ENCODE results near the gene NAGA.
A peak's percentile ranks its signal among the peaks of the same experiment; 100 is the strongest.

The NAGA gene

GRCh38 chr22:42080287-42080686 lies 9.7 kb upstream of the NAGA start:
- Histone ChIP-seq H4K20me1 (ENCODE audit: insufficient read depth) (no peaks in the 10 kb centered on the region), H3K9ac (peak overlapping the region; percentile 98), H3K27me3 (ENCODE audit: insufficient read depth, low read depth) (no peaks in the 10 kb centered on the region), H3K36me3 (ENCODE audit: insufficient read depth) (no peaks in the 10 kb centered on the region; the same call in 1 of the 2 replicates), H3K79me2 (ENCODE audit: insufficient read depth, low read depth) (peaks cover 11% of the 10 kb centered on the region; the same call in 1 of the 2 replicates), H3K4me1 (ENCODE audit: low read depth, poor library complexity, severe bottlenecking) (no peaks in the 10 kb centered on the region), H3K4me3 (IDR thresholded peaks at IDR 0.05; ENCODE audit: insufficient read depth, low read depth, low read length) (no peak overlapping the region), H2AFZ (ENCODE audit: low read depth) (peak overlapping the region; percentile 96), H3K27ac (peak overlapping the region; percentile 94), H3K4me2 (peak overlapping the region; percentile 79)
- TF ChIP-seq CTCF (conservative IDR thresholded peaks at IDR 0.05; ENCODE audit: low read depth, low read length): no peak

GRCh38 chr22:42079319-42080251 lies 9.0 kb upstream of the NAGA start, which contains the start of gene SMDT1:
SMDT1 (plus strand) TSS chr22:42079700; CDS start chr22:42079769, 69 bp downstream.
- Histone ChIP-seq H3K4me2 (peak within 1 kb of the TSS; percentile 79), H3K79me2 (ENCODE audit: insufficient read depth, low read depth) (peaks cover 11% of the 10 kb centered on the region; the same call in 1 of the 2 replicates), H3K9ac (peak within 1 kb of the TSS; percentile 98), H3K4me3 (IDR thresholded peaks at IDR 0.05; ENCODE audit: insufficient read depth, low read depth, low read length) (no peak within 1 kb of the TSS), H3K4me1 (ENCODE audit: low read depth, poor library complexity, severe bottlenecking) (no peaks in the 10 kb centered on the region), H3K27ac (peak within 1 kb of the TSS; percentile 94), H3K27me3 (ENCODE audit: insufficient read depth, low read depth) (no peaks in the 10 kb centered on the region), H4K20me1 (ENCODE audit: insufficient read depth) (no peaks in the 10 kb centered on the region), H2AFZ (ENCODE audit: low read depth) (peak within 1 kb of the TSS; percentile 96), H3K36me3 (ENCODE audit: insufficient read depth) (no peaks in the 10 kb centered on the region; the same call in 1 of the 2 replicates)
- no peak for TF ChIP-seq CTCF (conservative IDR thresholded peaks at IDR 0.05; ENCODE audit: low read depth, low read length)

GRCh38 chr22:42078469-42079318 lies 8.1 kb upstream of the NAGA start:
- H3K27ac ChIP-seq: peak overlapping the region; percentile 94
- TF ChIP-seq CTCF (conservative IDR thresholded peaks at IDR 0.05; ENCODE audit: low read depth, low read length): no peak

GRCh38 chr22:42077486-42078125 lies 7.0 kb upstream of the NAGA start:
- no peaks in the 10 kb centered on the region for H3K27me3 ChIP-seq (ENCODE audit: insufficient read depth, low read depth)
- TF ChIP-seq CTCF (conservative IDR thresholded peaks at IDR 0.05; ENCODE audit: low read depth, low read length): no peak
- H3K4me2 ChIP-seq: no peak overlapping the region
- no peaks in the 10 kb centered on the region for H3K36me3 ChIP-seq (ENCODE audit: insufficient read depth)
- no peaks in the 10 kb centered on the region for H3K4me1 ChIP-seq (ENCODE audit: low read depth, poor library complexity, severe bottlenecking)
- no peak overlapping the region for H2AFZ ChIP-seq (ENCODE audit: low read depth)
- no peak overlapping the region for H3K27ac ChIP-seq
- H3K4me3 ChIP-seq (IDR thresholded peaks at IDR 0.05; ENCODE audit: insufficient read depth, low read depth, low read length): no peak overlapping the region
- no peaks in the 10 kb centered on the region for H4K20me1 ChIP-seq (ENCODE audit: insufficient read depth)
- H3K9ac ChIP-seq: no peak overlapping the region
- H3K79me2 ChIP-seq (ENCODE audit: insufficient read depth, low read depth): peaks cover 11% of the 10 kb centered on the region; the same call in 1 of the 2 replicates

More at GRCh38 chr22:42078469-42079318, 8.1 kb upstream of the NAGA start:
- H3K79me2 ChIP-seq (ENCODE audit: insufficient read depth, low read depth): peaks cover 11% of the 10 kb centered on the region; the same call in 1 of the 2 replicates
- H3K4me2 ChIP-seq: peak overlapping the region; percentile 78
- no peaks in the 10 kb centered on the region for H3K4me1 ChIP-seq (ENCODE audit: low read depth, poor library complexity, severe bottlenecking)
- no peak overlapping the region for H3K4me3 ChIP-seq (IDR thresholded peaks at IDR 0.05; ENCODE audit: insufficient read depth, low read depth, low read length)
- no peaks in the 10 kb centered on the region for H3K36me3 ChIP-seq (ENCODE audit: insufficient read depth)
- peak overlapping the region; percentile 98 for H3K9ac ChIP-seq
- peak overlapping the region; percentile 96 for H2AFZ ChIP-seq (ENCODE audit: low read depth)
- H4K20me1 ChIP-seq (ENCODE audit: insufficient read depth): no peaks in the 10 kb centered on the region
- H3K27me3 ChIP-seq (ENCODE audit: insufficient read depth, low read depth): no peaks in the 10 kb centered on the region
